SH-SY5Y (cell line): ENCODE results near the gene UGT1A10.

Experiments
- GATA2 ChIP-seq: IDR thresholded peaks from 2 replicates; pipeline ENCODE4 v1.6.1; 2011; ENCODE audit warnings: mild to moderate bottlenecking, low read depth, low read length
- GATA3 ChIP-seq: IDR thresholded peaks from 2 replicates; pipeline ENCODE4 v1.6.1; 2011; ENCODE audit warnings: low read depth, mild to moderate bottlenecking, low read length, moderate library complexity

DNA sequence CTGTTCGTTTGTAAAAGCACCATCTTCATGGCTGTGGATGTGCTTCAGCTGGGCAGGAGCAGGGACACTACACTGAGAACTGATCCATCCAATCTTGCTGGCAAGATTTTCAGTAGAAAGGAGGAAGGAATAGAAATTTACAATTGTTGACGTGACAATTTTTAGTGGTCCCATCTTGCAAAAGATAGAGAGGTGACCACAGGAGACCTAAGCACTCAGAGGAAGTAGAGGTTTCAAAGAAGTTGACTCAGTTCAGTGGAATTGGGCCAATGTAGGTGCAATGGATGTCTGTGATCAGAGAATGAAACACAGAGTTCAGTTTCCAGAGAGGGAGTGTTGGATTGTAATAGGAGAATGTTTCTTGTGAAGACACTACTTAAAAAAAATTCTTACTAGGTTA, 77.9 kb downstream of the UGT1A10 start:
- TF ChIP-seq GATA2 = no peak
- TF ChIP-seq GATA3 = no peak
